Spleen (tissue), 7 donors: ENCODE data around the gene GMEB2.

ENCODE experiments used
- CTCF ChIP-seq, 11 experiments: fragments of 200-600 bp in 7 of 11; fragments of 450-650 bp in 4 of 11; sonication (generic) in 4 of 11; IDR thresholded peaks in 8 of 11; conservative IDR thresholded peaks in 3 of 11; 1 replicate in 7 of 11; 2 replicates in 4 of 11; pipeline versions ENCODE4 v1.4.0 to v1.8.0; 2016 to 2021; ENCODE audit warnings: antibody characterized with exemption in 11 of 11, inconsistent platforms in 4 of 11, mild to moderate bottlenecking in 1 of 11
- POLR2A ChIP-seq, 3 donors: fragments of 450-650 bp; IDR thresholded peaks; one replicate each; pipeline ENCODE4 v1.5.1; 2017; ENCODE audit warnings: antibody characterized with exemption in 3 of 3, mild to moderate bottlenecking in 1 of 3
- POLR2AphosphoS5 ChIP-seq, 3 donors: sonication (generic); formaldehyde crosslinking; IDR thresholded peaks; one replicate each; pipeline ENCODE4 v1.5.1; 2017; ENCODE audit warnings: antibody characterized with exemption in 3 of 3
- donor health status: DM: no; HTN: no; CAD: no; lungs with moderate emphysema.
- donor health status: DM: no; HTN: no; CAD: no.
- donor health status: DM: no; HTN: no; CAD: no.

- TF ChIP-seq POLR2AphosphoS5 (IDR thresholded peaks at IDR 0.05): peak in 1 of 3 donors; percentile 55
- no peak for TF ChIP-seq CTCF (IDR thresholded peaks at IDR 0.05 in 8 of 11, conservative IDR thresholded peaks at IDR 0.05 in 3 of 11)
- TF ChIP-seq POLR2A (IDR thresholded peaks at IDR 0.05): no peak
Observed at GRCh38 chr20:63587776-63588591, 38.9 kb downstream of the GMEB2 start.
